ENCODE results near the gene DVL1. TPM values are rescaled to one million over a fixed set of nuclear protein-coding genes. Genes with fewer than 3 reads are reported as not detected.

Gene DVL1
- total and polyA plus RNA-seq, 9 of the 15 experiments (the other 6 are each of a cell fraction or from before 2014, with no cell fraction given): 0.62 to 135 (median 24.3) TPM

DNA sequence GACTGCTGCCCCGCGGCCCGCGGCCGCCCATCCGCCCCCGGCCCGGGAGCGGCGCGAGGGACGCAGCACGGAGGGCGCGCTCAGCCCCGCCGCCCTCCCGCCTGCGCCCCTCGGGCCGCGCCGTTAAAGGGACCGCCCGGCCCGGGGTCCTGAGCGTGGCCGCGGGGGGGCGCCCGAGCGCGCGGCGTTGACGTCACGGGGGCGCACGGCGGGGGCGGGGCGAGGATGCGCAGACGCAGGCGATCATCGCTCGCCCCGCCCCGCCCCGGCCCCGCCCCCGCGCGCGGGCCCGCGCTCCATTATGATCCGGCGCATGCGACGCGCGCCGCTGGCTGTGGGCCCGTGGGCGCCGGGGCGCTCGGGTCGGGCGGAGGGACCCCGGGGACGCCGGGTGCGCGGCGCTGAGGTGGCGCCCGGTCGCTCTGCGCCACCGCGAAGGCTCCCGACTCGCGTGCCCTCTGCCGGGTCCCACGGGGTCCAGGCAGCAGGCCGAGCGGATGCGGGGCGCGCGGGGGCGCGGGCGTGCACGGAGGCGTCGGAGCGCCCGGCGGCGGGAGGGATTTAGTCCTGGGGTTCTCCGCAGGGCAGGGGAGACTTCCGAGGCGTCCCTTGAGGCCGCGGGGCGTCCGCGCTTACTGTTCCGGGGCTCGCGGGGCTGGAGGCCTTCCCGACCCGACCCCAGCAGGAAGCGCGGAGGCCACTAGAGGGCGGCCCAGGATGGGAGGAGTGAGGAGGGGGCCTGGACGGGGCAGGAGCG lies at the start of gene DVL1 (continued):
- TF ChIP-seq, protein P1, sequence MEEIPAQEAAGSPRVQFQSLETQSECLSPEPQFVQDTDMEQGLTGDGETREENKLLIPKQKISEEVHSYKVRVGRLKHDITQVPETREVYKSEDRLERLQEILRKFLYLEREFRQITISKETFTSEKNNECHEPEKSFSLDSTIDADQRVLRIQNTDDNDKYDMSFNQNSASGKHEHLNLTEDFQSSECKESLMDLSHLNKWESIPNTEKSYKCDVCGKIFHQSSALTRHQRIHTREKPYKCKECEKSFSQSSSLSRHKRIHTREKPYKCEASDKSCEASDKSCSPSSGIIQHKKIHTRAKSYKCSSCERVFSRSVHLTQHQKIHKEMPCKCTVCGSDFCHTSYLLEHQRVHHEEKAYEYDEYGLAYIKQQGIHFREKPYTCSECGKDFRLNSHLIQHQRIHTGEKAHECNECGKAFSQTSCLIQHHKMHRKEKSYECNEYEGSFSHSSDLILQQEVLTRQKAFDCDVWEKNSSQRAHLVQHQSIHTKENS (CRISPR knock-in tag; IDR thresholded peaks at IDR 0.05): no peak
- no peak for TF ChIP-seq HDAC2 (IDR thresholded peaks at IDR 0.05)
- TF ChIP-seq, protein P2, sequence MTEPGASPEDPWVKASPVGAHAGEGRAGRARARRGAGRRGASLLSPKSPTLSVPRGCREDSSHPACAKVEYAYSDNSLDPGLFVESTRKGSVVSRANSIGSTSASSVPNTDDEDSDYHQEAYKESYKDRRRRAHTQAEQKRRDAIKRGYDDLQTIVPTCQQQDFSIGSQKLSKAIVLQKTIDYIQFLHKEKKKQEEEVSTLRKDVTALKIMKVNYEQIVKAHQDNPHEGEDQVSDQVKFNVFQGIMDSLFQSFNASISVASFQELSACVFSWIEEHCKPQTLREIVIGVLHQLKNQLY (CRISPR knock-in tag; conservative IDR thresholded peaks at IDR 0.05): 0 out of 4 replicates have a peak, but pooled peaks of 1 of the 2 experiments have one; percentile 77
- TF ChIP-seq, protein P3, sequence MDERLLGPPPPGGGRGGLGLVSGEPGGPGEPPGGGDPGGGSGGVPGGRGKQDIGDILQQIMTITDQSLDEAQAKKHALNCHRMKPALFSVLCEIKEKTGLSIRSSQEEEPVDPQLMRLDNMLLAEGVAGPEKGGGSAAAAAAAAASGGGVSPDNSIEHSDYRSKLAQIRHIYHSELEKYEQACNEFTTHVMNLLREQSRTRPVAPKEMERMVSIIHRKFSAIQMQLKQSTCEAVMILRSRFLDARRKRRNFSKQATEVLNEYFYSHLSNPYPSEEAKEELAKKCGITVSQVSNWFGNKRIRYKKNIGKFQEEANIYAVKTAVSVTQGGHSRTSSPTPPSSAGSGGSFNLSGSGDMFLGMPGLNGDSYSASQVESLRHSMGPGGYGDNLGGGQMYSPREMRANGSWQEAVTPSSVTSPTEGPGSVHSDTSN (CRISPR knock-in tag; IDR thresholded peaks at IDR 0.05; ENCODE audit: low read depth): no peak
- TF ChIP-seq, protein P3 (tag; conservative IDR thresholded peaks at IDR 0.05; ENCODE audit: low read depth): no peak
- TF ChIP-seq ZNF197 (CRISPR knock-in tag; IDR thresholded peaks at IDR 0.05; ENCODE audit: low read depth): peak; percentile 80; the same call in 1 of the 2 replicates
- no peak for TF ChIP-seq EWSR1 (IDR thresholded peaks at IDR 0.05; ENCODE audit: borderline replicate concordance, low read depth, partially characterized antibody)
- no peak for TF ChIP-seq HDAC8 (tag; IDR thresholded peaks at IDR 0.05)
- TF ChIP-seq RFX7 (CRISPR knock-in tag; IDR thresholded peaks at IDR 0.05): no peak
- no peak for TF ChIP-seq ZKSCAN8 (CRISPR knock-in tag; IDR thresholded peaks at IDR 0.05)
- TF ChIP-seq, protein P4, sequence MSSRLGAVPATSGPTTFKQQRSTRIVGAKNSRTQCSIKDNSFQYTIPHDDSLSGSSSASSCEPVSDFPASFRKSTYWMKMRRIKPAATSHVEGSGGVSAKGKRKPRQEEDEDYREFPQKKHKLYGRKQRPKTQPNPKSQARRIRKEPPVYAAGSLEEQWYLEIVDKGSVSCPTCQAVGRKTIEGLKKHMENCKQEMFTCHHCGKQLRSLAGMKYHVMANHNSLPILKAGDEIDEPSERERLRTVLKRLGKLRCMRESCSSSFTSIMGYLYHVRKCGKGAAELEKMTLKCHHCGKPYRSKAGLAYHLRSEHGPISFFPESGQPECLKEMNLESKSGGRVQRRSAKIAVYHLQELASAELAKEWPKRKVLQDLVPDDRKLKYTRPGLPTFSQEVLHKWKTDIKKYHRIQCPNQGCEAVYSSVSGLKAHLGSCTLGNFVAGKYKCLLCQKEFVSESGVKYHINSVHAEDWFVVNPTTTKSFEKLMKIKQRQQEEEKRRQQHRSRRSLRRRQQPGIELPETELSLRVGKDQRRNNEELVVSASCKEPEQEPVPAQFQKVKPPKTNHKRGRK (tag; IDR thresholded peaks at IDR 0.05): no peak
- no peak for TF ChIP-seq NR2C1 (IDR thresholded peaks at IDR 0.05)
- TF ChIP-seq NR2C1 (tag; IDR thresholded peaks at IDR 0.05): no peak
- no peak for TF ChIP-seq HSF4 (CRISPR knock-in tag; IDR thresholded peaks at IDR 0.05; ENCODE audit: borderline replicate concordance)
- TF ChIP-seq, protein P5, sequence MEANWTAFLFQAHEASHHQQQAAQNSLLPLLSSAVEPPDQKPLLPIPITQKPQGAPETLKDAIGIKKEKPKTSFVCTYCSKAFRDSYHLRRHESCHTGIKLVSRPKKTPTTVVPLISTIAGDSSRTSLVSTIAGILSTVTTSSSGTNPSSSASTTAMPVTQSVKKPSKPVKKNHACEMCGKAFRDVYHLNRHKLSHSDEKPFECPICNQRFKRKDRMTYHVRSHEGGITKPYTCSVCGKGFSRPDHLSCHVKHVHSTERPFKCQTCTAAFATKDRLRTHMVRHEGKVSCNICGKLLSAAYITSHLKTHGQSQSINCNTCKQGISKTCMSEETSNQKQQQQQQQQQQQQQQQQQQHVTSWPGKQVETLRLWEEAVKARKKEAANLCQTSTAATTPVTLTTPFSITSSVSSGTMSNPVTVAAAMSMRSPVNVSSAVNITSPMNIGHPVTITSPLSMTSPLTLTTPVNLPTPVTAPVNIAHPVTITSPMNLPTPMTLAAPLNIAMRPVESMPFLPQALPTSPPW (CRISPR knock-in tag; IDR thresholded peaks at IDR 0.05): peak; percentile 86
- TF ChIP-seq, protein P6, sequence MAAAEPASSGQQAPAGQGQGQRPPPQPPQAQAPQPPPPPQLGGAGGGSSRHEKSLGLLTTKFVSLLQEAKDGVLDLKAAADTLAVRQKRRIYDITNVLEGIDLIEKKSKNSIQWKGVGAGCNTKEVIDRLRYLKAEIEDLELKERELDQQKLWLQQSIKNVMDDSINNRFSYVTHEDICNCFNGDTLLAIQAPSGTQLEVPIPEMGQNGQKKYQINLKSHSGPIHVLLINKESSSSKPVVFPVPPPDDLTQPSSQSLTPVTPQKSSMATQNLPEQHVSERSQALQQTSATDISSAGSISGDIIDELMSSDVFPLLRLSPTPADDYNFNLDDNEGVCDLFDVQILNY (CRISPR knock-in tag; IDR thresholded peaks at IDR 0.05): no peak
- TF ChIP-seq CHCHD3 (CRISPR knock-in tag; IDR thresholded peaks at IDR 0.05): no peak
- TF ChIP-seq ZNF224 (CRISPR knock-in tag; IDR thresholded peaks at IDR 0.05): no peak
- no peak for TF ChIP-seq SRSF7 (optimal IDR thresholded peaks at IDR 0.05; ENCODE audit: low read depth, low read length)
